HepG2 (cell line): ENCODE results near the gene RFX6. TPM values are rescaled to one million over a fixed set of nuclear protein-coding genes. Genes with fewer than 3 reads are reported as not detected.

Experiments used
- GATAD2A ChIP-seq: IDR thresholded peaks from 2 replicates; pipeline ENCODE4 v1.6.1; 2016
- HNF1A ChIP-seq, 2 experiments: sonication (generic) in 1 of 2; formaldehyde crosslinking in 1 of 2; IDR thresholded peaks; 2 replicates each; pipeline versions ENCODE4 v1.4.0 to v1.6.1; 2016 to 2020; ENCODE audit warnings: borderline replicate concordance in 1 of 2, low read depth in 1 of 2, mild to moderate bottlenecking in 1 of 2, missing genetic modification reagents in 1 of 2
- HNRNPLL ChIP-seq: fragments of 200-400 bp; formaldehyde crosslinking; IDR thresholded peaks from 2 replicates; pipeline ENCODE4 v1.6.1; 2017; ENCODE audit warnings: mild to moderate bottlenecking, low read depth, low read length; ENCODE audit not compliant: poor library complexity, severe bottlenecking
- NAIF1 ChIP-seq: sonication (generic); formaldehyde crosslinking; IDR thresholded peaks from 2 replicates; pipeline ENCODE4 v1.5.0; 2020; ENCODE audit warnings: mild to moderate bottlenecking, missing genetic modification reagents, borderline replicate concordance
- SMAD9 ChIP-seq: sonication (generic); formaldehyde crosslinking; IDR thresholded peaks from 2 replicates; pipeline ENCODE4 v1.5.1; 2020; ENCODE audit warnings: mild to moderate bottlenecking, missing genetic modification reagents
- ZNF205 ChIP-seq: IDR thresholded peaks from 2 replicates; pipeline ENCODE4 v1.6.1; 2018; ENCODE audit warnings: missing biosample characterization, missing genetic modification reagents
- polyA plus RNA-seq, 8 experiments: library from polyadenylated mRNA; depleted of rRNA in 3 of 8; stranded (reverse) in 7 of 8; unstranded in 1 of 8; fragments of >200 nt; fragmentation: Illumina TruSeq in 4 of 8; extraction: Trizol in 4 of 8; gene quantifications; 2 replicates each; pipeline versions ENCODE4 v1.2.1 to v1.2.3, GENCODE V29; 2011 to 2016; ENCODE audit warnings: low read depth in 4 of 8, missing spikeins in 1 of 8, mixed read lengths in 1 of 8; ENCODE audit not compliant: insufficient read depth in 1 of 8
- total RNA-seq, 5 experiments: library from RNA; depleted of rRNA; stranded (reverse); fragments of >200 nt; fragmentation: Illumina TruSeq; extraction: Trizol; gene quantifications; 2 replicates each; pipeline ENCODE4 v1.2.3, GENCODE V29; 2016; ENCODE audit warnings: low read depth in 1 of 5
- TF ChIP-seq, protein P1 (sequence below): sonication (generic); formaldehyde crosslinking; IDR thresholded peaks from 2 replicates; pipeline ENCODE4 v1.5.1; 2020; ENCODE audit warnings: mild to moderate bottlenecking, moderate library complexity, missing genetic modification reagents
- TF ChIP-seq, protein P2 (sequence below): IDR thresholded peaks from 2 replicates; pipeline ENCODE4 v1.6.1; 2016; ENCODE audit warnings: mild to moderate bottlenecking

The RFX6 gene
- total and polyA plus RNA-seq, 2 of the 13 experiments (the other 11 are each of a cell fraction or from before 2014, with no cell fraction given): 0.04 TPM; not detected in 1

GRCh38 chr6:116954938-116955337, 77.9 kb downstream of the RFX6 start (continued):
- TF ChIP-seq HNF1A (IDR thresholded peaks at IDR 0.05; ENCODE audit: low read depth) (peak; percentile 88), HNF1A (CRISPR knock-in tag; IDR thresholded peaks at IDR 0.05; ENCODE audit: borderline replicate concordance) (peak; percentile 78; the same call in 1 of the 2 replicates), SMAD9 (CRISPR knock-in tag) (no peak), ZNF205 (no peak), HNRNPLL (peak; percentile 80), GATAD2A (CRISPR knock-in tag) (peak; percentile 59), NAIF1 (CRISPR knock-in tag) (peak; percentile 56; the same call in 1 of the 2 replicates)
- TF ChIP-seq, protein P1, sequence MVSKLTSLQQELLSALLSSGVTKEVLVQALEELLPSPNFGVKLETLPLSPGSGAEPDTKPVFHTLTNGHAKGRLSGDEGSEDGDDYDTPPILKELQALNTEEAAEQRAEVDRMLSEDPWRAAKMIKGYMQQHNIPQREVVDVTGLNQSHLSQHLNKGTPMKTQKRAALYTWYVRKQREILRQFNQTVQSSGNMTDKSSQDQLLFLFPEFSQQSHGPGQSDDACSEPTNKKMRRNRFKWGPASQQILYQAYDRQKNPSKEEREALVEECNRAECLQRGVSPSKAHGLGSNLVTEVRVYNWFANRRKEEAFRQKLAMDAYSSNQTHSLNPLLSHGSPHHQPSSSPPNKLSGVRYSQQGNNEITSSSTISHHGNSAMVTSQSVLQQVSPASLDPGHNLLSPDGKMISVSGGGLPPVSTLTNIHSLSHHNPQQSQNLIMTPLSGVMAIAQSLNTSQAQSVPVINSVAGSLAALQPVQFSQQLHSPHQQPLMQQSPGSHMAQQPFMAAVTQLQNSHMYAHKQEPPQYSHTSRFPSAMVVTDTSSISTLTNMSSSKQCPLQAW (CRISPR knock-in tag): peak; percentile 70; the same call in 1 of the 2 replicates
- TF ChIP-seq, protein P2, sequence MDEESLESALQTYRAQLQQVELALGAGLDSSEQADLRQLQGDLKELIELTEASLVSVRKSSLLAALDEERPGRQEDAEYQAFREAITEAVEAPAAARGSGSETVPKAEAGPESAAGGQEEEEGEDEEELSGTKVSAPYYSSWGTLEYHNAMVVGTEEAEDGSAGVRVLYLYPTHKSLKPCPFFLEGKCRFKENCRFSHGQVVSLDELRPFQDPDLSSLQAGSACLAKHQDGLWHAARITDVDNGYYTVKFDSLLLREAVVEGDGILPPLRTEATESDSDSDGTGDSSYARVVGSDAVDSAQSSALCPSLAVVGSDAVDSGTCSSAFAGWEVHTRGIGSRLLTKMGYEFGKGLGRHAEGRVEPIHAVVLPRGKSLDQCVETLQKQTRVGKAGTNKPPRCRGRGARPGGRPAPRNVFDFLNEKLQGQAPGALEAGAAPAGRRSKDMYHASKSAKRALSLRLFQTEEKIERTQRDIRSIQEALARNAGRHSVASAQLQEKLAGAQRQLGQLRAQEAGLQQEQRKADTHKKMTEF (CRISPR knock-in tag): peak; percentile 40; the same call in 1 of the 2 replicates
